B cell (primary cell): Measurements from ENCODE around the gene SNX12. TPM values are rescaled to one million over a fixed set of nuclear protein-coding genes. Genes with fewer than 3 reads are reported as not detected.

ENCODE experiments used
- ATAC-seq: fragments of 200-7000 bp; cut with Tn5 transposase; one replicate; pipeline ENCODE4 v1.10.0; 2021; ENCODE audit warnings: low read depth, mild to moderate bottlenecking, moderate number of reproducible peaks, moderate library complexity
- CTCF ChIA-PET: fragments of 350-600 bp; sonication (Branson Sonifier 250); formaldehyde crosslinking; loops from one replicate; lab custom pipeline; 2021; ENCODE audit warnings: antibody characterized with exemption, inconsistent platforms; lab: Charles Lee
- POLR2A ChIA-PET: fragments of 350-600 bp; sonication (Branson Sonifier 250); formaldehyde crosslinking; loops from one replicate; lab custom pipeline; 2021; ENCODE audit warnings: antibody characterized with exemption; lab: Charles Lee
- DNase-seq: peaks from one replicate; pipeline ENCODE4 v3.0.0; 2013
- H2AFZ ChIP-seq: 2 replicates; pipeline ENCODE4 v1.6.1; 2012; ENCODE audit warnings: mild to moderate bottlenecking, low read depth, low read length; ENCODE audit not compliant: insufficient read depth, poor library complexity, severe bottlenecking
- H3K27ac ChIP-seq, 2 donors: 1 replicate in 1 of 2; 2 replicates in 1 of 2; pipeline ENCODE4 v1.5.1; 2012 to 2013; ENCODE audit warnings: low read length in 2 of 2, mild to moderate bottlenecking in 2 of 2, moderate library complexity in 1 of 2
- H3K27me3 ChIP-seq, 4 experiments: fragments of 200-600 bp in 1 of 4; sonication (generic) in 1 of 4; replicated peaks in 1 of 4; 1 replicate in 2 of 4; 2 replicates in 2 of 4; pipeline versions ENCODE4 v1.6.1 to v1.7.0; 2013 to 2016; ENCODE audit warnings: low read length in 3 of 4, mild to moderate bottlenecking in 2 of 4, mixed read lengths in 1 of 4, moderate library complexity in 1 of 4; ENCODE audit not compliant: insufficient read depth in 4 of 4, control insufficient read depth in 3 of 4; ENCODE audit errors: control extremely low read depth in 1 of 4
- H3K36me3 ChIP-seq, 2 experiments: replicated peaks in 1 of 2; 1 replicate in 1 of 2; 2 replicates in 1 of 2; pipeline versions ENCODE4 v1.6.1 to v1.7.1; 2013; ENCODE audit warnings: low read length in 1 of 2; ENCODE audit not compliant: insufficient read depth in 2 of 2, control insufficient read depth in 1 of 2; ENCODE audit errors: control extremely low read depth in 1 of 2, extremely low read depth in 1 of 2
- H3K4me1 ChIP-seq, 2 donors: fragments of 200-600 bp in 1 of 2; sonication (generic) in 1 of 2; 1 replicate in 1 of 2; 2 replicates in 1 of 2; pipeline versions ENCODE4 v1.5.1 to v1.6.1; 2013 to 2017; ENCODE audit warnings: low read length in 2 of 2; ENCODE audit not compliant: control insufficient read depth in 2 of 2, insufficient read depth in 2 of 2
- H3K4me2 ChIP-seq: replicated peaks from 2 replicates; pipeline ENCODE3; 2012; ENCODE audit warnings: mild to moderate bottlenecking, low read depth, low read length; ENCODE audit not compliant: poor library complexity, severe bottlenecking
- H3K4me3 ChIP-seq, 5 experiments: fragments of 200-600 bp in 1 of 5; sonication (generic) in 1 of 5; 1 replicate in 3 of 5; 2 replicates in 2 of 5; pipeline versions ENCODE4 v1.5.1 to v1.7.0; 2011 to 2016; ENCODE audit warnings: low read length in 4 of 5, mild to moderate bottlenecking in 4 of 5, low read depth in 2 of 5, control low read depth in 1 of 5, moderate library complexity in 1 of 5; ENCODE audit not compliant: insufficient read depth in 1 of 5; ENCODE audit errors: control extremely low read depth in 1 of 5, extremely low read depth in 1 of 5
- H3K79me2 ChIP-seq: fragments of 200-600 bp; sonication (generic); one replicate; pipeline ENCODE4 v1.6.0; 2016; ENCODE audit warnings: low read length; ENCODE audit not compliant: control insufficient read depth, insufficient read depth
- H3K9ac ChIP-seq: fragments of 200-600 bp; sonication (generic); 2 replicates; pipeline ENCODE4 v1.6.1; 2017; ENCODE audit warnings: mild to moderate bottlenecking, low read length, moderate library complexity
- H3K9me3 ChIP-seq, 3 donors: one replicate each; pipeline versions ENCODE4 v1.6.1 to v1.7.1; 2013; ENCODE audit warnings: low read length in 2 of 3; ENCODE audit not compliant: control insufficient read depth in 2 of 3, insufficient read depth in 1 of 3; ENCODE audit errors: control extremely low read depth in 1 of 3
- H4K20me1 ChIP-seq: 2 replicates; pipeline ENCODE4 v1.6.0; 2012; ENCODE audit warnings: mild to moderate bottlenecking, low read length; ENCODE audit not compliant: insufficient read depth, control insufficient read depth, poor library complexity, severe bottlenecking
- H3K27ac Mint-ChIP-seq: one replicate; pipeline ENCODE4 v1.8.0; 2021; ENCODE audit warnings: mixed read lengths
- H3K27me3 Mint-ChIP-seq: one replicate; pipeline ENCODE4 v1.8.0; 2021; ENCODE audit warnings: mixed read lengths
- H3K4me1 Mint-ChIP-seq: one replicate; pipeline ENCODE4 v1.8.0; 2021; ENCODE audit warnings: mixed read lengths
- H3K4me3 Mint-ChIP-seq: one replicate; pipeline ENCODE4 v1.8.0; 2021; ENCODE audit warnings: mixed read lengths
- H3K9me3 Mint-ChIP-seq: one replicate; pipeline ENCODE4 v1.8.0; 2022; ENCODE audit warnings: mixed read lengths; ENCODE audit not compliant: insufficient read depth
- CTCF ChIP-seq: fragments of 200-600 bp; IDR thresholded peaks from one replicate; pipeline ENCODE4 v1.8.0; 2022; ENCODE audit warnings: antibody characterized with exemption, mild to moderate bottlenecking
- EZH2 ChIP-seq: IDR thresholded peaks from 2 replicates; pipeline ENCODE4 v1.6.1; 2012; ENCODE audit warnings: borderline replicate concordance, low read depth, mild to moderate bottlenecking, moderate library complexity, low read length; ENCODE audit not compliant: insufficient read depth, poor library complexity, severe bottlenecking
- WGBS: methylation state at CpG from one replicate; pipeline ENCODE4 v1.1.5; 2013; ENCODE audit warnings: missing lambda C conversion rate; ENCODE audit not compliant: insufficient coverage; 5-methylcytosine and 5-hydroxymethylcytosine counted together
- intact Hi-C: fragments of 100-400 bp; cut with micrococcal nuclease; formaldehyde crosslinking; loops from one replicate; pipeline ENCODE4 v1.10.0; 2022
- polyA plus RNA-seq: library from polyadenylated mRNA; depleted of rRNA; stranded (reverse); fragments of >200 nt; gene quantifications from 2 replicates; pipeline ENCODE4 v1.2.3, GENCODE V29; 2012
- total RNA-seq, 2 donors: library from RNA; stranded (reverse); fragments of 120-200 nt in 1 of 2; gene quantifications; 1 replicate in 1 of 2; 2 replicates in 1 of 2; pipeline versions ENCODE4 v1.2.3 to v1.2.4, GENCODE V29; 2013 to 2022

SNX12 gene
- total and polyA plus RNA-seq, 2 donors (not counting 1 experiment from before 2014, with no cell fraction given) = 10.5 to 42.9 TPM

- TF ChIP-seq CTCF (no peak), EZH2 (no peak)
- Histone ChIP-seq H3K4me3 (peak overlapping the region; percentile 71 to 76 (median 75)), H3K27ac (peak overlapping the region; percentile 74 to 85), H3K9me3 (no peaks in the 10 kb centered on the region), H3K36me3 (peaks cover 0 to 2% of the 10 kb centered on the region in 2 experiments), H4K20me1 (no peaks in the 10 kb centered on the region), H3K27me3 (no peaks in the 10 kb centered on the region), H2AFZ (peak overlapping the region; percentile 89), H3K4me1 (peaks cover 0 to 12% of the 10 kb centered on the region in 2 donors), H3K79me2 (peaks cover 26% of the 10 kb centered on the region), H3K4me2 (peak overlapping the region; percentile 67), H3K9ac (peak overlapping the region; percentile 68)
- ATAC-seq = no peak
- H3K27ac Mint-ChIP-seq = peak overlapping the region; percentile 96
- no peaks in the 10 kb centered on the region for H3K9me3 Mint-ChIP-seq
- intact Hi-C loops = loop anchor here (1.0 to 10.0 kb wide), 7 partner anchors 28 to 613 kb away; partner anchors contain the start of genes FOXO4, NONO and ZMYM3
- H3K27me3 Mint-ChIP-seq = no peaks in the 10 kb centered on the region
- no peak for DNase-seq
- H3K4me3 Mint-ChIP-seq = peak overlapping the region; percentile 96
- 0% methylated on average over 9 of the region's 10 CpGs for WGBS
- ChIA-PET CTCF (interaction anchor here (1.1 kb wide), 1 partner anchor 113 kb away, joined by 4 read pairs; no protein-coding TSS in a partner anchor), POLR2A (interaction anchor here (0.6 to 1.4 kb wide), 4 partner anchors 13 to 137 kb away, joined by 3 to 13 read pairs (median 5); no protein-coding TSS in a partner anchor)
- H3K4me1 Mint-ChIP-seq = peaks cover 17% of the 10 kb centered on the region
These were observed 456 bp downstream of the SNX12 start for GRCh38 chrX:71067712-71068043.

- no peak for TF ChIP-seq CTCF
- TF ChIP-seq EZH2 = no peak
- H3K4me1 ChIP-seq = peaks cover 0 to 12% of the 10 kb centered on the region in 2 donors
- H3K9me3 ChIP-seq = no peaks in the 10 kb centered on the region
- H2AFZ ChIP-seq = peak overlapping the region; percentile 89
- Mint-ChIP-seq H3K27ac (peak overlapping the region; percentile 96), H3K4me1 (peaks cover 17% of the 10 kb centered on the region), H3K9me3 (no peaks in the 10 kb centered on the region), H3K4me3 (peak overlapping the region; percentile 96), H3K27me3 (no peaks in the 10 kb centered on the region)
- peak overlapping the region; percentile 67 for H3K4me2 ChIP-seq
- H4K20me1 ChIP-seq = no peaks in the 10 kb centered on the region
- ChIA-PET CTCF (interaction anchor here (1.1 kb wide), 1 partner anchor 114 kb away, joined by 4 read pairs; no protein-coding TSS in a partner anchor), POLR2A (interaction anchor here (1.4 kb wide), 1 partner anchor 12 kb away, joined by 3 read pairs; no protein-coding TSS in a partner anchor)
- intact Hi-C loops = loop anchor here (10.0 kb wide), 1 partner anchor 612 kb away; no protein-coding TSS in a partner anchor
- no peaks in the 10 kb centered on the region for H3K27me3 ChIP-seq
- peaks cover 26% of the 10 kb centered on the region for H3K79me2 ChIP-seq
- 33% methylated on average over 1 of the region's 2 CpGs for WGBS
- ATAC-seq (no peak), DNase-seq (no peak)
- H3K9ac ChIP-seq = peak overlapping the region; percentile 68
- peak overlapping the region in 4 of 5 experiments; percentile 71 to 76 (median 76) for H3K4me3 ChIP-seq
- H3K27ac ChIP-seq = peak overlapping the region; percentile 74 to 85
- peaks cover 0 to 3% of the 10 kb centered on the region in 2 experiments for H3K36me3 ChIP-seq
These were observed 1.0 kb downstream of the SNX12 start for GRCh38 chrX:71067089-71067488.
